Subcutaneous adipose tissue (tissue), 4 donors: ENCODE data around the gene POPDC2. TPM values are rescaled to one million over a fixed set of nuclear protein-coding genes. Genes with fewer than 3 reads are reported as not detected.

Experiments used
- CTCF ChIP-seq: fragments of 450-650 bp; IDR thresholded peaks from one replicate; pipeline ENCODE4 v1.5.1; 2016; ENCODE audit warnings: low read depth, mild to moderate bottlenecking, control low read depth, antibody characterized with exemption, moderate library complexity
- total RNA-seq, 4 donors: library from RNA; depleted of rRNA; stranded (reverse); fragments of >200 nt; gene quantifications; one replicate each; pipeline ENCODE4 v1.1.0, GENCODE V29; 2016

Gene POPDC2
- total RNA-seq, 4 donors from 2014 or later: 1.3 to 2.9 (median 1.8) TPM

DNA sequence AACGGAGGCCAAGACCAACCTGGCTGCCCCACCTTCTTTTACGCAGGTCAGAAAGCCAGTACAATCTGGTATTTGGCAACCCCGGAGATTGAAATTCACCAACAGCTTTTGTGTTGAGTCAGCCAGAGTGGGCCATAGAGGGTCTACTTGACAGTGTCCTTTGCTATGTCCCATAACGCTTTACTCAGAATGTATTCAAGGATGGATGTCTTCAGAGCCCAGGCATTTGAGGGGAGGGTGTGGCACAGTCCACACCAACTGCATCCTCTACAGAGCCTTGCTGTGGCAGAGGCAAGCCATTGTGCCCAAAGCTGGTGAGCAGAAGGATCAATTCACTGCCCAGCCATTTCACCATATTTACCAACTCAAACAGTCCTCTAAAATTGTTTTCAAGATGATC lies 44.3 kb downstream of the POPDC2 start:
- no peak for TF ChIP-seq CTCF

DNA sequence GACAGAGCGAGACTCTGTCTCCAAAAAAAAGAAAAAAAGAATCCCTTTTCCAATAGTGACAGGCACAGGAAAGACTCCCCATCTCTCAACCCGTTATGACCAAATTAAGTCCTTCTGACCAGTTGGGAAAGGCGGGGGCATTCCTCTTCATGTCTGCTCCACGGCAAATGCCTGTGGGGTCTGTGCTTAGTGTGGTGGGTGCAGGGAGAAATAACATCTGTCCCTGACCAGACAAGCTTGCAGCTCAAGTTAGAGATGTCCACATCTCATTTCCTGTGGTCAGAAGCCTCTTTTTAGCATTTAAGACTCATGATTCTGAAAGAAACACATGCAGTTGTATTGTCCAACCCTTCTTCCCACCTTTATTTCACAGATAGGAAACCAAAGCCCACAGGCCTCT lies 46.5 kb downstream of the POPDC2 start:
- no peak for TF ChIP-seq CTCF

GRCh38 chr3:119613201-119613600 lies 47.2 kb downstream of the POPDC2 start:
- TF ChIP-seq CTCF: no peak

GRCh38 chr3:119611664-119612063 lies 48.7 kb downstream of the POPDC2 start:
- TF ChIP-seq CTCF: no peak

DNA sequence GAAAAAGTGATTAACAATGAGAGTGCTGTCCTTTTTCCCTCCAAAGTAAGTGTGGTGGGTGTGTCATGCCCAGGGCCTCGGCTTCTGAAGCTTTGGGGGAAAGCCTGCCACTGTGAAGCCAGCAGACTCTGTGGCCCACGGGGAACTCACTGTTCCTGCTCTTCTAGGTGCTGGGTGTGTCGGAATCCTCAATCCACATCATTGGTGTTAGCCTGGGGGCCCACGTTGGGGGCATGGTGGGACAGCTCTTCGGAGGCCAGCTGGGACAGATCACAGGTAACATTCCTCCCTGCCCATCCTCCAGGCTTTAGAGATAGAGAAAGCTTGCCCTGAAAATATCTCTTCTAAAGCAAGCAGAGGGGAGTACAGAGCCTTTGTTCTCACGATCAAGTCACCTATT lies 51.1 kb downstream of the POPDC2 start:
- TF ChIP-seq CTCF: no peak

- no peak for TF ChIP-seq CTCF
Measured at GRCh38 chr3:119608405-119609000, 51.9 kb downstream of the POPDC2 start.

DNA sequence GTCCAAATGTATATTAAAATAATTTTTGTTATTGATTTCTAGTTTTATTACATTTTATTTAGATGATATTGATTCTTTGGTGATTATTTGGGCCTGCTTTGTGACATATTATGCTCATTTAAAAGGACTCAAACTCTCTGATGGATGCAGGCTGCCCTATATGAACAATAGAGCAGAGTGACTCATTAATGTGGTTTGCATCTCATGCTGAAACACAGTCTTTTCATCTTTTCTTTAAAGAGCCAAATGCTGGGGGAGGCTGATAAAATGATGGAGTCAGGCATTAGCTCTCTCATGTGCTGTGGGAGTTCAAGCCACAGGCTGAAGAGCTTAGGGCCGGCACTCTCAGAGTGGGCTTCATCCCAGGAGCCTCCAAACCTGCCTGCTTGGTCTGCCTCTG lies 55.5 kb downstream of the POPDC2 start:
- TF ChIP-seq CTCF: no peak
